Smooth muscle cell (in vitro differentiated cells): Measurements from ENCODE around the gene ATP5MC3. TPM values are rescaled to one million over a fixed set of nuclear protein-coding genes. Genes with fewer than 3 reads are reported as not detected.

Source experiments
- DNase-seq: peaks from one replicate; lab custom pipeline; 2025; ENCODE audit not compliant: unreplicated experiment; lab: John Stamatoyannopoulos, UW
- H2AFZ ChIP-seq: fragments of 200-600 bp; sonication (generic); 2 replicates; pipeline ENCODE4 v1.6.0; 2016; ENCODE audit warnings: antibody characterized with exemption, low read depth, mild to moderate bottlenecking
- H3F3A ChIP-seq: fragments of 200-600 bp; sonication (generic); 2 replicates; pipeline ENCODE4 v1.6.0; 2017; ENCODE audit warnings: antibody characterized with exemption, low read depth
- H3K27ac ChIP-seq: fragments of 200-600 bp; sonication (generic); 2 replicates; pipeline ENCODE4 v1.5.1; 2016; ENCODE audit warnings: low read depth, mild to moderate bottlenecking
- H3K27me3 ChIP-seq: fragments of 200-600 bp; sonication (generic); 2 replicates; pipeline ENCODE4 v1.6.1; 2016; ENCODE audit warnings: low read depth, mild to moderate bottlenecking
- H3K36me3 ChIP-seq: fragments of 200-600 bp; sonication (generic); 2 replicates; pipeline ENCODE4 v1.5.1; 2016; ENCODE audit warnings: low read depth
- H3K4me1 ChIP-seq: fragments of 200-600 bp; sonication (generic); 2 replicates; pipeline ENCODE4 v1.5.1; 2016; ENCODE audit warnings: low read depth
- H3K4me2 ChIP-seq: fragments of 200-600 bp; sonication (generic); 2 replicates; pipeline ENCODE4 v1.6.0; 2016; ENCODE audit warnings: mild to moderate bottlenecking
- H3K4me3 ChIP-seq: fragments of 200-600 bp; sonication (generic); 2 replicates; pipeline ENCODE4 v1.5.1; 2016; ENCODE audit warnings: mild to moderate bottlenecking
- H3K79me2 ChIP-seq: fragments of 200-600 bp; sonication (generic); 2 replicates; pipeline ENCODE4 v1.6.0; 2016; ENCODE audit warnings: low read depth, mild to moderate bottlenecking
- H3K9ac ChIP-seq: fragments of 200-600 bp; sonication (generic); 2 replicates; pipeline ENCODE4 v1.6.0; 2016; ENCODE audit warnings: low read depth
- H3K9me3 ChIP-seq: fragments of 200-600 bp; sonication (generic); replicated peaks from 2 replicates; pipeline ENCODE4 v1.5.1; 2016; ENCODE audit warnings: low read depth
- H4K20me1 ChIP-seq: fragments of 200-600 bp; sonication (generic); 2 replicates; pipeline ENCODE4 v1.6.0; 2016; ENCODE audit warnings: low read depth
- CTCF ChIP-seq: fragments of 200-600 bp; sonication (generic); IDR thresholded peaks from 2 replicates; pipeline ENCODE4 v1.5.1; 2017; ENCODE audit warnings: borderline replicate concordance, mild to moderate bottlenecking, antibody characterized with exemption; ENCODE audit not compliant: insufficient read depth, poor library complexity, severe bottlenecking
- WGBS: methylation state at CpG from one replicate; pipeline ENCODE4 v1.1.7; 2016; ENCODE audit warnings: low lambda C conversion rate; 5-methylcytosine and 5-hydroxymethylcytosine counted together
- polyA plus RNA-seq: library from polyadenylated mRNA; unstranded; fragments of >200 nt; fragmentation: Nextera tagmentation; extraction: Ambion mirVana; gene quantifications from 2 replicates; pipeline ENCODE4 v1.2.1, GENCODE V29; 2016
- total RNA-seq: library from RNA; depleted of rRNA; stranded (reverse); fragments of >200 nt; gene quantifications from 2 replicates; pipeline ENCODE4 v1.2.3, GENCODE V29; 2014

Gene ATP5MC3
- total and polyA plus RNA-seq, 2 experiments from 2014 or later, result 251 to 519 TPM

GRCh38 chr2:175158894-175159293 lies 22.6 kb downstream of the ATP5MC3 start:
- no peak overlapping the region for H3K4me3 ChIP-seq
- TF ChIP-seq CTCF, result no peak

GRCh38 chr2:175156534-175156933 lies 25.0 kb downstream of the ATP5MC3 start:
- peaks cover 20% of the 10 kb centered on the region for H3K4me1 ChIP-seq
- no peak for DNase-seq
- peak overlapping the region; percentile 23 for H3K27ac ChIP-seq
- H3K4me2 ChIP-seq, result no peak overlapping the region
- WGBS, result 76% methylated on average over 5 of the region's 5 CpGs
- no peak overlapping the region for H2AFZ ChIP-seq
- H3F3A ChIP-seq, result peaks cover 10% of the 10 kb centered on the region
- no peak for TF ChIP-seq CTCF
- no peaks in the 10 kb centered on the region for H3K36me3 ChIP-seq
- no peaks in the 10 kb centered on the region for H3K9me3 ChIP-seq
- no peak overlapping the region for H3K9ac ChIP-seq
- H4K20me1 ChIP-seq, result peaks cover 97% of the 10 kb centered on the region
- no peaks in the 10 kb centered on the region for H3K27me3 ChIP-seq
- no peak overlapping the region for H3K4me3 ChIP-seq
- peaks cover 99% of the 10 kb centered on the region for H3K79me2 ChIP-seq

More at GRCh38 chr2:175158894-175159293, 22.6 kb downstream of the ATP5MC3 start:
- no peak for DNase-seq
- Histone ChIP-seq H3K4me2 (no peak overlapping the region), H3K27me3 (no peaks in the 10 kb centered on the region), H4K20me1 (peaks cover 93% of the 10 kb centered on the region), H3K36me3 (no peaks in the 10 kb centered on the region), H3K27ac (no peak overlapping the region), H2AFZ (no peak overlapping the region), H3K79me2 (peaks cover 99% of the 10 kb centered on the region), H3K9ac (no peak overlapping the region), H3K9me3 (no peaks in the 10 kb centered on the region), H3F3A (peaks cover 10% of the 10 kb centered on the region), H3K4me1 (peaks cover 20% of the 10 kb centered on the region)
- WGBS, result 100% methylated on average over 4 of the region's 4 CpGs

- H3K4me1 ChIP-seq, result peaks cover 15% of the 10 kb centered on the region
- TF ChIP-seq CTCF, result no peak
- H3K79me2 ChIP-seq, result peaks cover 99% of the 10 kb centered on the region
- H3K36me3 ChIP-seq, result peaks cover 2% of the 10 kb centered on the region
- DNase-seq, result no peak
- no peaks in the 10 kb centered on the region for H3K9me3 ChIP-seq
- H2AFZ ChIP-seq, result no peak overlapping the region
- peaks cover 97% of the 10 kb centered on the region for H4K20me1 ChIP-seq
- no peaks in the 10 kb centered on the region for H3K27me3 ChIP-seq
- H3K4me2 ChIP-seq, result peak overlapping the region; percentile 63
- H3K9ac ChIP-seq, result peak overlapping the region; percentile 20
- H3F3A ChIP-seq, result peaks cover 10% of the 10 kb centered on the region
- no peak overlapping the region for H3K4me3 ChIP-seq
- H3K27ac ChIP-seq, result peak overlapping the region; percentile 86
Observed at GRCh38 chr2:175154661-175155082, 26.8 kb downstream of the ATP5MC3 start.

- no peak overlapping the region for H3K4me2 ChIP-seq
- WGBS, result 88% methylated on average over 2 of the region's 2 CpGs
- H3K36me3 ChIP-seq, result peaks cover 4% of the 10 kb centered on the region
- no peaks in the 10 kb centered on the region for H3K27me3 ChIP-seq
- H3K79me2 ChIP-seq, result peaks cover 96% of the 10 kb centered on the region
- H3K9me3 ChIP-seq, result no peaks in the 10 kb centered on the region
- peaks cover 15% of the 10 kb centered on the region for H3K4me1 ChIP-seq
- H2AFZ ChIP-seq, result no peak overlapping the region
- TF ChIP-seq CTCF, result no peak
- H3K27ac ChIP-seq, result no peak overlapping the region
- DNase-seq, result no peak
- H4K20me1 ChIP-seq, result peaks cover 99% of the 10 kb centered on the region
- no peak overlapping the region for H3K4me3 ChIP-seq
- H3K9ac ChIP-seq, result no peak overlapping the region
- peaks cover 10% of the 10 kb centered on the region for H3F3A ChIP-seq
Observed at GRCh38 chr2:175152242-175152641, 29.3 kb downstream of the ATP5MC3 start.
